GM12872 (cell line): ENCODE data around the gene PTPN18.

Experiments used
- TF ChIP-seq, protein P1 (sequence below): IDR thresholded peaks from 3 replicates; pipeline ENCODE4 v1.5.1; 2011; ENCODE audit warnings: low read depth, mild to moderate bottlenecking, low read length, moderate library complexity; ENCODE audit not compliant: insufficient read depth

Gene PTPN18

DNA sequence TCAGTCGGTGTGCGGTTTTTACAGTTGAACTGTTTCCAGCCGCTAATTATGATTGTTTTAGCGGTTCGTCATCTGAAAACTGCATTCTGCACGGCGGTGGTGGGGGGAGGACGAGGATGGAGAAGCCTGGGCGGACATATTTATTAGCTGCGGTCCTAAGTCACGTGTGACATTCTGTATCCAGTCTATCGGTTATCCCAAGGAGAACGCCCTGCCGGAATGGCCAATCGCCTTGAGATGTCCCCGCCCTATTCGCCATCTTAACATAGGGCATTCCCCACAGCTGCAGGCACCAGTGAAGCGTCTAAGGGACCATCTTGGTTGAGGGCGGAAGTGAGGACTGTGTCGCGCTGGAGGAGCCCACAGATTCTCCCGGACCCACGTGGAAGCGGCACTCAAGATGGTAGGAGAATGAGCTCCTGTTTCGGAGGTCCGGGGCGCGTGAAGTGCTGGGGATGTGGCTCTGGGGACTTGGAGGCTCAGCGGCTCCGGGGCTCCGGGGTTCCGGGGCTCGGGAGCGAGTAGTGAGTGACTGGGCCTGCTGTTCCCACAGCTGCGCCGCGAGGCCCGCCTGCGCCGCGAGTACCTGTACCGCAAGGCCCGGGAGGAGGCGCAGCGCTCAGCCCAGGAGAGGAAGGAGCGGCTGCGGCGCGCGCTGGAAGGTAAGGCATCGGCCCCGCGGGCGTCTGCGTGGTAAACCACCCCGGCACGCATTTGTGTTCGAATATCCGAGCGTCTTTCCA lies 13.2 kb upstream of the PTPN18 start, which contains the start of gene IMP4:
TSS of gene IMP4 (plus strand) at position 365 of the 743 bp plus-strand sequence. CDS start at position 401, 36 bp downstream.
- TF ChIP-seq, protein P1, sequence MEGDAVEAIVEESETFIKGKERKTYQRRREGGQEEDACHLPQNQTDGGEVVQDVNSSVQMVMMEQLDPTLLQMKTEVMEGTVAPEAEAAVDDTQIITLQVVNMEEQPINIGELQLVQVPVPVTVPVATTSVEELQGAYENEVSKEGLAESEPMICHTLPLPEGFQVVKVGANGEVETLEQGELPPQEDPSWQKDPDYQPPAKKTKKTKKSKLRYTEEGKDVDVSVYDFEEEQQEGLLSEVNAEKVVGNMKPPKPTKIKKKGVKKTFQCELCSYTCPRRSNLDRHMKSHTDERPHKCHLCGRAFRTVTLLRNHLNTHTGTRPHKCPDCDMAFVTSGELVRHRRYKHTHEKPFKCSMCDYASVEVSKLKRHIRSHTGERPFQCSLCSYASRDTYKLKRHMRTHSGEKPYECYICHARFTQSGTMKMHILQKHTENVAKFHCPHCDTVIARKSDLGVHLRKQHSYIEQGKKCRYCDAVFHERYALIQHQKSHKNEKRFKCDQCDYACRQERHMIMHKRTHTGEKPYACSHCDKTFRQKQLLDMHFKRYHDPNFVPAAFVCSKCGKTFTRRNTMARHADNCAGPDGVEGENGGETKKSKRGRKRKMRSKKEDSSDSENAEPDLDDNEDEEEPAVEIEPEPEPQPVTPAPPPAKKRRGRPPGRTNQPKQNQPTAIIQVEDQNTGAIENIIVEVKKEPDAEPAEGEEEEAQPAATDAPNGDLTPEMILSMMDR: 0 out of 3 replicates have a peak, but pooled peaks have one; percentile 12

DNA sequence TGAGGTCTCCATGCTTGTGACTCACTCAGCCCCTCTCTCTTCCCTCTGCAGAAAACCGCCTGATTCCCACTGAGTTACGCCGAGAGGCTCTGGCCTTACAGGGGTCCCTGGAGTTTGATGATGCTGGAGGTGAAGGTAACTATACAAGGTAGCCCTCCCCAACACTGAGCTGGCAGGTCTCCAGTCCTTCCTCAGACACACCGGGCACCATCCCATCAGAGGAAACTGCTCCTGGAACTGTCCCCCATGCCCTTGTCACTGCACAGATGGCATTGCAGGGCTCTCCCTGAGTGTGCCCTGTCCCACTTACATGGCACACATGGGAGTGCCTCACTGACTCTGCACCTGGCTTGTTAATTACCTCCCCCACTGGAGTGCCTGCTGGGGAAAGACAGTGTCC lies 11.3 kb upstream of the PTPN18 start:
- TF ChIP-seq, protein P1: no peak

DNA sequence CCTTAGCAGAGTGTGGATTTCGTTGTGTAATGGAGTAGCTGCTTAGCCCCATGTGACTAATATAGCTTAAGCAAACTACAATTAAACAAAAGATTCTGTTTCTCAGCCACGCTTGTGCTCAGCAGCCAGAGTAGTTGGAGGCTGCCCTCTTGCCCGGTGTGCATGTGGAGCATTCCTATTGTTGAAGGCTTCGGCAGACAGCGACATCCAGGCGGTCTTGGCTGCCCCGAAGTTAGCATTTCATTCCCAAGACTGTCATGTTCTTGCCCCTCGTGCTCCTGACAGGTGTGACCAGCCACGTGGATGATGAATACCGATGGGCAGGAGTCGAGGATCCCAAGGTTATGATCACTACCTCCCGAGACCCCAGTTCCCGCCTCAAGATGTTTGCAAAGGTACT lies 10.8 kb upstream of the PTPN18 start:
- TF ChIP-seq, protein P1: no peak

GRCh38 chr2:130345611-130346010 lies 10.2 kb upstream of the PTPN18 start:
- TF ChIP-seq, protein P1: no peak

DNA sequence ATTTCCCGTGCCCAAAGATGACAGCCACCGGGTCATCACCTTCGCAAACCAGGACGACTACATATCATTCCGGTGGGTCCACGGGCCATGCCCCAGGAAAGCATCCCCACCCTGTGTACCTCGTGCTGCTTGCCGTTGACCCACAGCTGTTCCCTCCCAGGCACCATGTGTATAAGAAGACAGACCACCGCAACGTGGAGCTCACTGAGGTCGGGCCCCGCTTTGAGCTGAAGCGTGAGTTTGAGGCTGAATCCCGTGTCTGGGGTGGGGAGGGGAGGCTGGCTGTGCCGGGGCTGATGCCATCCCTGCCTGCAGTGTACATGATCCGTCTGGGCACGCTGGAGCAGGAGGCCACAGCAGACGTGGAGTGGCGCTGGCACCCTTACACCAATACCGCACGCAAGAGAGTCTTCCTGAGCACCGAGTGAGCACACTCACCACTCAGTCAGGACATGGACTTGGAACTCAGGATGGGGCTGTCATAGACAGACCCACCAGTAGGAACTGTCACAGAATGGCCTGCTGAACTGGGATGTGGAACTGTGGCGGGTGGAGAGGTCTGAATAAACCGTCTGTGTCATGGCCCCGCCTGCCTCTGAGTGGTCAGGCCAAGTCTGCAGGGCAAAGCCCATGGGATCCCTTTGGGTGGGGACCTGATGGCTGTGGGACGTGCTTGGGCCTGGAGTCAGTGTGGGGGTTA lies 9.7 kb upstream of the PTPN18 start:
- TF ChIP-seq, protein P1: no peak

DNA sequence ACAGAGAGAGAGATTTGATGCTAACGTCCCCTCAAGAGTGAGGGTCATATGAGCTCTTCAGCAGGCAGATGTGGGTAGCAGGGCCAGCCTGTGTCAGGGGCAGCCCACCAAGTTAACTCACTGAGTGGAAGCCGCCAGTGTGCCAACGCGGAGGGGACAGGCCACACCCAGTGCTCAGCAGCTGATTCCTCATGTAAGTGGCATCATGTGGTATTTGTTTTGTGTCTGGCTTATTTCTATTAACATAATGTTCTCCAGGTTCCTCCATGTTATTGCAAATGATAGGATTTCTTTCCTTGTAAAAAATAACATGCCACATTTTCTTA lies 9.2 kb upstream of the PTPN18 start:
- TF ChIP-seq, protein P1: no peak

DNA sequence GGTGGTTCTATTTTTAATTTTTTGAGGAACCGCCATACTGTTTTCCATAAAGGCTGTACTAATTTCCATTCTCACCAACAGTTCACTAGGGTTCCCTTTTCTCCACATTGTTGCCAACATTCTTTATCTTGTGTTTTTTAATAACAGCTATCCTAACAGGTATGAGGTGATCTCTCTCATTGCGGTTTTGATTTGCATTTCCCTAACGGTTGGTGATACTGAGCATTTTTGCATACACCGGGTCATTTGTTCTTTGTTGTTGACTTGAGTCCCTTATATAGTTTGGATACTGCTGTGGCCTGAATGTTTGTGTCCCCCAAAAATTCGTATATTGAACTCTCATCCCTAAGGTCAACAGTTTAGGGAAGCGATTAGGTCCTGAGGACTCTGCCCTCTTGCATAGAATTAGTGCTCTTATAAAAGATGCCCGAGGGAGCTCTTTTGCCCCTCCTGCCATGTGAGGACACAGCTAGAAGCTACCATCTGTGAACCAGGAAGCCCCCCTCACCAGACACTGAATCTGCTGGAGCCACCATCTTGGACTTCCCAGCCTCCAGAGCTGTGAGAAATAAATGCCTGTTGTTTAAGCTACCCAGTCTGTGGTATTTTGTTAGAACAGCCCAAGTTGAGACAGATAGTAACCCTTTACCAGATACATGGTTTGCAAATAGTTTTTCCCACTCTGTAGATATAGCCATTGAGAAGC lies 8.5 kb upstream of the PTPN18 start:
- TF ChIP-seq, protein P1: no peak
